MG63 (cell line): ENCODE results near the gene SVBP. TPM values are rescaled to one million over a fixed set of nuclear protein-coding genes. Genes with fewer than 3 reads are reported as not detected.

Source experiments
- DNase-seq: peaks from one replicate; pipeline ENCODE4 v3.0.0-alpha.2; 2020
- H3K27me3 ChIP-seq: fragments of 250-450 bp; sonication (Bioruptor Pico); 2 replicates; pipeline ENCODE4 v1.5.1; 2020; ENCODE audit warnings: mild to moderate bottlenecking, moderate library complexity
- H3K36me3 ChIP-seq: fragments of 250-450 bp; sonication (Bioruptor Pico); 2 replicates; pipeline ENCODE4 v1.5.1; 2020; ENCODE audit warnings: mild to moderate bottlenecking, moderate library complexity
- H3K4me3 ChIP-seq: fragments of 250-450 bp; sonication (Bioruptor Pico); 2 replicates; pipeline ENCODE4 v1.5.1; 2020; ENCODE audit warnings: mild to moderate bottlenecking, moderate library complexity
- H3K9me3 ChIP-seq: fragments of 250-450 bp; sonication (Bioruptor Pico); 2 replicates; pipeline ENCODE4 v1.5.1; 2020; ENCODE audit warnings: mild to moderate bottlenecking, moderate library complexity
- total RNA-seq: library from RNA; depleted of rRNA; stranded (reverse); fragments of >200 nt; shearing (Covaris generic); gene quantifications from 2 replicates; pipeline ENCODE4 v1.2.3, GENCODE V29; 2014; ENCODE audit warnings: low replicate concordance

SVBP gene
- total RNA-seq, 1 experiment from 2014 or later: 9.0 TPM

DNA sequence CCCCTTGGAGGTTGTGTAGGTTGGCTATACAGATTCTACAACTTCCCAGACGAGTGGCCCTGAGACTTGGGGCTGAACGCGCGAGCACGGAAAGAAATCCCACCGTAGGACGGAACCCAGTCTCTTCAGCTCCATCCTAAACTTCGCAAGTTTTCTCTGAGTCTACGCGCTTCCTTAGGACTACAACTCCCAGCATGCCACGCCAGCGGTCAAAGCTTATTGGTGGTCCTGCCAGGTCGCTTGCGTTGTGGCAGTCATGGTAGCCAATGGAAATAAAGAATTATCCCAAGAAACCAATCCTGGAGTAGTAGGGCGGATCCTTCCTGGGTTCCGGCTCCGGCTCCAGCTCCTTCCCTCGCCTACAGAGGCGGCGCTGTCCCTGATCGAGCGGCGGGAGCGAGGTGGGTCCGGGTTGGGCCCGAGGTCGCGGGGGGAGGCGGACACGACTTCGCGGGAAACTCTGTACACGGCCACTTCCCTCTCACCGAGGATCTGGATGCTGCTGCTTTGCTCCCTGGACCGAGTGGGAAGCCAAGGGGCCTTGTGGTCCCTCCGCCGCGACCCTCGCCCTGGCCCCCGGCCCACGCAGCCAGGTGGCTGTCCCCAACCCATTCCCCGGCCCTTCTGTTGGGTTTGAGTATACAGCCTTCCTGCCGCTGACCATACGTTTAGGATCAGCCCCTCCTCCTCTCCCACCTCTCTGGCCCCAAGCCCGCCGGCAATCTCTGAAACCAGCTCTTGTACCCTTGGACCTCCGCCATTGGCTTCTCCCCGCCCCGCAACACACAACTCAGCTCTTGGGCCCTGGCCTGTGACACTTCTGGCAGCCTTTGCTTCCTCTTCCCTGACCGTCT lies 29.3 kb upstream of the SVBP start, which contains the start of gene ZNF691:
Gene ZNF691, plus strand, starts transcription at position 357 of the 854 bp plus-strand sequence. CDS start 3,046 bp downstream, outside the sequence.
- H3K27me3 ChIP-seq: no peaks in the 10 kb centered on the region
- peaks cover 5% of the 10 kb centered on the region; the same call in 1 of the 2 replicates for H3K9me3 ChIP-seq
- peak; percentile 96 for DNase-seq
- H3K36me3 ChIP-seq: peaks cover 36% of the 10 kb centered on the region
- peak within 1 kb of the TSS; percentile 86 for H3K4me3 ChIP-seq

DNA sequence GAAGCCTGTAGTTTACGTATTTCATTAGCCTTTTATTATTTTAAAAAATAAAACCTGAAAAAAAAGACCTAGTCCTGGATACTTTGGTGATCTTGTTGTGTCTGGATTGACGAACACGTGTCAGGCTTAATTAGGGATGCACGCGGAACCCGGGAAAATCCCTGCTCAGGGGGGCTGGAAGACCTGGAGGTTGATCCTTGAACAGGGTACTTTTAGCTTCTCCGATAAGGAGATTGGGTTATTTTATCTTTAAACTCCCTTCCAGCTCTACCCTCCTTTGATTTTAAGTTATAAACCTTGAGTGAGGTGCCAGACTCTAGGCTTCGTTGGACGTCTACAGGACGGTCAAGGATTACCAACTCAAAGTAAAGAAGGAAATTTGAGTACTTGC lies 28.7 kb upstream of the SVBP start:
- H3K36me3 ChIP-seq: peaks cover 30% of the 10 kb centered on the region
- H3K9me3 ChIP-seq: peaks cover 5% of the 10 kb centered on the region; the same call in 1 of the 2 replicates
- DNase-seq: no peak
- H3K4me3 ChIP-seq: peak overlapping the region; percentile 86
- H3K27me3 ChIP-seq: no peaks in the 10 kb centered on the region

DNA sequence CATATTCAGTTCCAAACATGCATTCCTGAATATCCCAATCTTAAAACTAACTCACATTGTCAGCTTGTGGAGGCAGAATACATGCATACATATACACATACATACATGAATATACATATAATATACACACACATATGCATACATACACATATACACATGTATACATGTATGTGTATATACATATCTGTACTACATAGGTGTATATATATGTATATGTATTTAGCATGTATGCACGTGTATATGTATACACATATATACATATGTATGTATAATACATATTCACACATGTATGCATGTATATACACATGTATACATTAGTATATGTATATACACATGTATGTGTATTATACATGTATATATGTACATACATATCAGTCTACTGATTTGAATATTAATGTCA lies 28.0 kb upstream of the SVBP start:
- no peak for DNase-seq
- peaks cover 5% of the 10 kb centered on the region; the same call in 1 of the 2 replicates for H3K9me3 ChIP-seq
- H3K27me3 ChIP-seq: no peaks in the 10 kb centered on the region
- peaks cover 26% of the 10 kb centered on the region for H3K36me3 ChIP-seq
- peak overlapping the region; percentile 86; the same call in 1 of the 2 replicates for H3K4me3 ChIP-seq

DNA sequence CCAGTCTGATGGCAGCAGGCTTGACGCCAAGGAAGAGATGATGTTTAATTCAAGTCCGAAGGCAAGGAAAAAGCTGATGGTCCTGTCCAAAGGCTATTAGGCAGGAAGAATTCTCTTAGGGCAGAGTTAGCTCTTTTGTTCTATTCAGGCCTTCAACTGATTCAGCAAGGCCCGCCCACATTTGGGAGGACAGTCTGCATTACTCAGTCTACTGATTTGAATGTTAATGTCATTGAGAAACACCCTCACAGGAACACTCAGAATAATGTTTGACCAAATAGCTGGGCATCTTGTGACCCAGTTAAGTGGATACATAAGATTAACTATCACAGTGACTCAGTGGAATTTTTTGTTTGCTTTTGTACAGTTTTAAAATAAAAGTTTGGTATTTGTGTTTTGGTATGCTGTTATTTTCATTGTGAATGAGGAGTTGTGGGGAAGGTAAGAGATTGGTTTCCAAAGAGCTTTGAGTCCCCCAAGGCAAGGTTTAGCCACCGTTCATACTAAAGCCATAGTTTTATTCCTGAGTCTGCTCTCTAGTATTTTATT lies 27.5 kb upstream of the SVBP start:
- Histone ChIP-seq H3K36me3 (peaks cover 23% of the 10 kb centered on the region), H3K4me3 (no peak overlapping the region), H3K27me3 (no peaks in the 10 kb centered on the region), H3K9me3 (peaks cover 4% of the 10 kb centered on the region; the same call in 1 of the 2 replicates)
- DNase-seq: peak; percentile 8

DNA sequence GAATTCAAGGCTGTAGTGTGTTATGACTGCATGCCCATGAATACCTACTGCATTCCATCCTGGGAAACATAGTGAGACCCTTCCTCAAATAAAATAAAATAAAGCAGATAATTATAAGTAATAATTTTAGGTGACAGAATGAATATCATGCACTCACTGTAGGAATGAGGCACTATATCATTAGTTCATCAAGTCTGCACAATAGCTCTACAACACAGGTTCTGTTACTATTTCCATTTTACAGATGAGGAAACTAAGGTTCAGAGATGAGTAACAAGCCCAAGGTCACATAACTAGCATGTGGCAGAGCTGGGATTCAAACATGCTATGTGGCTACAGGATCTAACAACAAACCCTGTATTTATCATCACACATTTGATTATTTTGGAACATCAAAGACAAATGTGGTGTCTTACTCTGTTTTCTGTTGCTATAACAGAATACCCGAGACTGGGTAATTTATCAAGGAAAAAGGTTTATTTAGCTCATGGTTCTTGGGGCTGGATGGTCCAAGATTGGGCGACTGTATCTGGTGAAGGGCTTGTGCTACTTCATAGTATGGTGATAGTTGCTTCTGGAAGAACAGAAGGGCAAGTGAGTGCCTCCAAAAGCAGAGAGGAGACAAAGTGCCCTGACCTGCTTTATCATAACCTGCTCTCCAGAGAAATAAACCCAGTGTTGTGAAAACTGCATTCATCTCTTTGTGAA lies 24.4 kb upstream of the SVBP start:
- no peaks in the 10 kb centered on the region for H3K9me3 ChIP-seq
- H3K27me3 ChIP-seq: no peaks in the 10 kb centered on the region
- DNase-seq: no peak
- H3K36me3 ChIP-seq: peaks cover 8% of the 10 kb centered on the region
- H3K4me3 ChIP-seq: no peak overlapping the region

DNA sequence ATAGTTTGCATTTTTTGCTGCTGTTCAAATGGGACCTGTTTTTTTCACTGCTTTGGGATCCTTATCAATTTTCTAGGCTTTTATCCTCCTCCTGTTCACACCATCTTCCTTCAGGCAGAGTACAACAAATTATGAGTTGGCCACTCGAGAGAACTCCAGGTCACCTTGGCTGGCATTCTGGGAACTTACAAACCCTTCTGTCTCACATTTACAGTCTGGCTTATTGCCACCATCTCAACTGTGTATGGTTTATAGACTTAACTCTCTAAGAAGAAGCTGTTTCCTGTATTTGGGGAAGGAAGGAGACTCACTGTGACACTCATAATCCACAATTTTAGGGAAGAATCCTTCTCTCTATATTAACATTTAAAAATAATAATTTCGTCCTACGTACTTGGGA lies 23.8 kb upstream of the SVBP start:
- DNase-seq: no peak
- no peaks in the 10 kb centered on the region for H3K27me3 ChIP-seq
- peaks cover 8% of the 10 kb centered on the region for H3K36me3 ChIP-seq
- no peak overlapping the region for H3K4me3 ChIP-seq
- no peaks in the 10 kb centered on the region for H3K9me3 ChIP-seq

- H3K9me3 ChIP-seq: no peaks in the 10 kb centered on the region
- H3K27me3 ChIP-seq: no peaks in the 10 kb centered on the region
- H3K4me3 ChIP-seq: no peak overlapping the region
- DNase-seq: no peak
- H3K36me3 ChIP-seq: peaks cover 8% of the 10 kb centered on the region
Observed at GRCh38 chr1:42838482-42839190, 21.4 kb upstream of the SVBP start.

DNA sequence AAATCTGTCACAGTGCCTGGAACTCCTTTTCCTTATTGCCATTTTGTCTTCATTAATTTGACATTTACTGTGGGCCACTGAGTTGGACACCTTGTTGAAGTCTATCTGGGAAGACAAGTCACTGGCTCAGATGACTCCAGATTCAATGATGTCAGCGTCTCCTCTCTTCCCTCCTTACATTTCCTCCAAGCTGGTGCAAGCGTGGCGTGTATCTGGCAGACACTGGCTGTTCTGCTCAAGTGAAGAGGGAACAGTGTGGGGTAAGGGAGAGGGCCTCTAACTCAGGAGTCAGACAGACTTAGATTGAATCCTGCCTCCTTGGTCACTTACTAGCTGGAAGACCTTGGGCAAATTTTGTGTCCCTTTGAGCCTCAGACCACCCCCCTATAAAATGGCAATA lies 20.5 kb upstream of the SVBP start:
- Histone ChIP-seq H3K4me3 (no peak overlapping the region), H3K27me3 (no peaks in the 10 kb centered on the region), H3K36me3 (peaks cover 5% of the 10 kb centered on the region), H3K9me3 (no peaks in the 10 kb centered on the region)
- no peak for DNase-seq

- Histone ChIP-seq H3K36me3 (no peaks in the 10 kb centered on the region), H3K9me3 (no peaks in the 10 kb centered on the region), H3K4me3 (no peak overlapping the region), H3K27me3 (no peaks in the 10 kb centered on the region)
- DNase-seq: no peak
Observed at GRCh38 chr1:42835422-42835821, 18.2 kb upstream of the SVBP start.

DNA sequence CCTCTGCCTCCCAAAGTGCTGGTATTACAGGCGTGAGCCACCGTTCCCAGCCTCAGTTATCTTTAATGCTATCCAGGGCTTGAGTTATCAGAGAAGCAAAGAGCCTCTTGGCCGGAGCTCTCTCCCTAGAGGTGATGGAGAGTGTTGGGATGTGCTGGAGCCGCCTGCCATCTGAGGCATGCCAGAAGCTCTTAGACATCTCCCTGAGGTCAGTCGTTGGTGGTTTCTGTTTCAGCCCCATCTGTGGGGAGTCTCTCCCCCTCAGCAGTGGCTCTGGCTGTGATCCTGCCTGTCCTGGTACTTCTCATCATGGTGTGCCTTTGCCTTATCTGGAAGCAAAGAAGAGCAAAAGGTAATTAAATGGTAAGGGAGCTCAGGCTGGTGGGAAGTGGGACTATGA lies 17.6 kb upstream of the SVBP start:
- Histone ChIP-seq H3K4me3 (no peak overlapping the region), H3K27me3 (no peaks in the 10 kb centered on the region), H3K9me3 (no peaks in the 10 kb centered on the region), H3K36me3 (no peaks in the 10 kb centered on the region)
- no peak for DNase-seq

GRCh38 chr1:42833981-42834380 lies 16.8 kb upstream of the SVBP start:
- Histone ChIP-seq H3K36me3 (no peaks in the 10 kb centered on the region), H3K9me3 (no peaks in the 10 kb centered on the region), H3K27me3 (no peaks in the 10 kb centered on the region), H3K4me3 (no peak overlapping the region)
- no peak for DNase-seq

DNA sequence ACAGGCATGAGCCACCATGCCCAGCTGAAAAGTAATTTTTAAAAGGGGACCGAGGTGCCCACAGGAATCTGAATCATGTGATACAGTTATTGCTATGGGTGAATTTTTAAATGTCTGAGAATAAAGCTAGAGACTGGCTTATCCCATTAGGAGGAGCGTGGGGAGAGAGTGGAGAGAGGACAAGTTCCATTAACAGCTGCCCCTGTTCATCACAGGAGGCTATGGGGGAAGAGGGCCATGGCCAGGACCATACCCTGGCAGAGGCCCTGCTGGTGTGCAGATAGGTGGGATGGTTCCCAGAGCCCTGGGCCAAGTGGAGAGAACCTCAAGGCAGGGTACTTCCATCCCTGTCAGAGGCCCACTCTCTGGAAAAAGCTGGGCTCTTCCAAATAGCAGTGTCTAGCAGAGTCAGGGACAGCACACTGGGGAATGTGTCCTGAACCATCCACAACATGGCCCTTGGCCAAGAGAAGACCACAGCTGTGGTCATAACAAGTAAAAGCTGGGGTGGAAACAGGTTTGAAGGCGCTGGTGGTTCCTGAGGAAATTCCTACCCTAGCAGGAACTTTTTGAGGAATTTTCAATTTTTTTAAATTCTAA lies 15.5 kb upstream of the SVBP start:
- no peak overlapping the region for H3K4me3 ChIP-seq
- H3K36me3 ChIP-seq: no peaks in the 10 kb centered on the region
- H3K9me3 ChIP-seq: no peaks in the 10 kb centered on the region
- DNase-seq: no peak
- no peaks in the 10 kb centered on the region for H3K27me3 ChIP-seq

- no peaks in the 10 kb centered on the region for H3K36me3 ChIP-seq
- no peaks in the 10 kb centered on the region for H3K9me3 ChIP-seq
- no peak for DNase-seq
- H3K4me3 ChIP-seq: no peak overlapping the region
- H3K27me3 ChIP-seq: no peaks in the 10 kb centered on the region
Observed at GRCh38 chr1:42831273-42831672, 14.1 kb upstream of the SVBP start.

GRCh38 chr1:42830631-42831030 lies 13.4 kb upstream of the SVBP start:
- H3K36me3 ChIP-seq: no peaks in the 10 kb centered on the region
- no peak for DNase-seq
- no peak overlapping the region for H3K4me3 ChIP-seq
- no peaks in the 10 kb centered on the region for H3K27me3 ChIP-seq
- no peaks in the 10 kb centered on the region for H3K9me3 ChIP-seq

DNA sequence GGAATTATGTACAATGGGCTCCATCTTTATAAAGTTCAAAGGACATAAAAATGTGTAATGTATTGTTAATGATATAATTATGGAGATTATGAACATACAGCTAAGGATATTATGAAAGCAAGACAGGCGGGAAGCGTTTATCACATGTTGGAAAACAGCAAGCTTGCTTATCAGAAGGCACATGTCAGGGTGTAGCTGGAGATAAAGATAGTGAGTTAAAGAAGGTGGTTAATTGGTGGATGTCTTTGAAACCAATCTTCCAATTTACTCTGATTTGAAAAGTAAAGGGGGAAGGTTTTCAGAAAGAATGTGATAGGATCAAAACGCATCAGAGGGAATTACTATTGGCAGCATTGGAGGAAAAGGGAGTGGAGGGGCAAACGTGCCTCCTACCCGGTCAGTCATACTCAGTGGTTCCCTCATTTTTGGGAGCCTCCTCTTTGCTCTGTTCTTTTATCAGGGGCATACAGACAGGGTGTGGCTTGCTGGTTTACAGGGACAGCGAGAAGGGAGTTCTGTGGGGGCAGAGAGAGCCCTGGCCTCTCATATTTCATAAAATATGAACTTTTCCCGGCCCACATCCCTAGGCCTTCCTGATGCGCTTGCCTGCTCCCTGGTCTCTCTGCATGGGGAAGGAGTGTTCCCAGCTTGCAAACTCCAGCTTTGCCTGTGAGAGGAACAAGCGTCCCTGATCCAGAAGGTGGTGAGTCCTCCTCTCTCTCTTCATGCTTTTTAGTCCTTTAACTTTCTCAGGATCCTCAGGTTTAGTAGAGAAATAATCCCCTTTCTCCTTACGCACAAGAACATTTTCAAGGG lies 8.0 kb upstream of the SVBP start:
- Histone ChIP-seq H3K36me3 (no peaks in the 10 kb centered on the region), H3K4me3 (no peak overlapping the region), H3K27me3 (no peaks in the 10 kb centered on the region), H3K9me3 (no peaks in the 10 kb centered on the region)
- DNase-seq: no peak
